Activated CD8-positive, alpha-beta memory T cell treated with anti-CD3 and anti-CD28 coated beads, Interleukin-2, amount 50 U/mL, for 24 hours (primary cell): ENCODE measurements around the gene YBEY.
A peak's percentile ranks its signal among the peaks of the same experiment; 100 is the strongest.

Experiments
- DNase-seq: peaks from one replicate; pipeline ENCODE4 v3.0.0-alpha.2; 2020; ENCODE audit errors: extremely low read depth

YBEY gene

GRCh38 chr21:46264690-46265144, 21.4 kb upstream of the YBEY start:
- no peak for DNase-seq

- DNase-seq = no peak
These were observed 20.2 kb upstream of the YBEY start for GRCh38 chr21:46265736-46266525.

DNA sequence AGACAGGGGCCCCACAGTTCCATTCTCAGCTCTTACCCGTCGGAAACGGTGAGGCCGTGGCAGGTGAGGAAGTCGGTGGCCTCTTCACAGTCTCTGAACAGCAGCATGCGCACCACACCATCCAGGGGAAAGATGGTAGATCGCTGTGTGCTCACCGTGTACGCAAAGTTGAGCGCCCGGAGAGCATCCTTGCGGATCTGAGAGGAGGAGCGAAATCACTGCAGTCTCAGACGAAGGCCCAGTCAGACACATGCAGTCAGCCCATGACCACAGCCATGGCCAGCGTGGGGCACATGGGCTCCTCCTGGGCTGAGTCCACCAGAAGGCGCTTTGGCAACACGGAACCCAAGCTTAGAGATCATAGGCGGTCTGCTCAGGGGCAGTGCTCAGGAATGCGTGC, 19.2 kb upstream of the YBEY start:
- DNase-seq = no peak

GRCh38 chr21:46268371-46268770, 17.8 kb upstream of the YBEY start:
- no peak for DNase-seq

GRCh38 chr21:46269466-46269865, 16.7 kb upstream of the YBEY start:
- no peak for DNase-seq

DNA sequence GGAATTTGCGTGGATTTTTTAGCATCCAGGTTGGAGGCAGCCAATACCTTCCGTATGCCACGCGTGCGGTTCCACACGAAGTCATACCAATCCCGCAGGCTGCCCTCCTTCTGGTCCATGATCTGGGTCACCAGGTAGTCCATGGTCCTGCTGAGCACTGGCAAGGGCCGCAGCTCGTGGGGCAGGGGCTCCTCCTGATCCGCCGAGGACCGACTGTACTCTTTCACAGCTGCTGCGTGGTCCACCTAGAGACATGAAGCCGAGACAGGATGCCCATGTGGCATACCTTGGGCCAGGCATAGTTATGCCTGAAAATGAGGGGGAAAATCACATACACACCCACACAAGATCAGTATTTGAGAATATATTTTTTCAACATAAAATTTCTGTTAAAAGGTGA, 12.8 kb upstream of the YBEY start:
- no peak for DNase-seq

DNA sequence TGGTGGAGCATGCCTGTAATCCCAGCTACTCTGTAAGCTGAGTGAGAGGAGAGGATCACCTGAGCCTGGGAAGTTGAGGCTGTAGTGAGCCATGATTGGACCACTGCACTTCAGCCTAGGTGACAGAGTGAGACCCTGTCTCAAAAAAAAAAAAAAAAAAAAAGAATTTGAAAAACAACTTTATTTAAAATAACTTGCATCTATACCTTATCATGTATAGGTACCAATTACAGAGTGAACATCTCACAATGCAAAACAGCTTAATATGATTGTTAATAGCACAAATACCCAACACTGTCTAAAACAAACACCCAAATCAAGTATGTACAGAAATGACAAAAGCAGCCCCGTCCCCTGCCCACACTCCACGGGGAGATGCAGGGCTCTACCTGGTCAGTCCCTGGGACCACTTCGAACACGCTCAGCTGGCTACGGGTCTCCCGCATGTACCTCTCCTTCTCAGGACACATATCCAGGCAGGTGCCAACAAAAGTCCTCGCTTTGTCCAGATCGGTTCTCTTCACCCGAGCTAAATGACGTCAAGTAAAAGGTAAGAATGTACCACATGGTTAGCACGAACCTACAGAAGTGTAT, 11.2 kb upstream of the YBEY start:
- DNase-seq = no peak

GRCh38 chr21:46284077-46284644, 2.0 kb upstream of the YBEY start:
- no peak for DNase-seq

- no peak for DNase-seq
These were observed 1.4 kb upstream of the YBEY start for GRCh38 chr21:46284733-46285132.

- DNase-seq = no peak
These were observed 908 bp upstream of the YBEY start, which contains the start of gene MCM3AP for GRCh38 chr21:46285206-46285661. TSS of gene MCM3AP (minus strand) at chr21:46285611. CDS start at chr21:46285286, 325 bp downstream.

DNA sequence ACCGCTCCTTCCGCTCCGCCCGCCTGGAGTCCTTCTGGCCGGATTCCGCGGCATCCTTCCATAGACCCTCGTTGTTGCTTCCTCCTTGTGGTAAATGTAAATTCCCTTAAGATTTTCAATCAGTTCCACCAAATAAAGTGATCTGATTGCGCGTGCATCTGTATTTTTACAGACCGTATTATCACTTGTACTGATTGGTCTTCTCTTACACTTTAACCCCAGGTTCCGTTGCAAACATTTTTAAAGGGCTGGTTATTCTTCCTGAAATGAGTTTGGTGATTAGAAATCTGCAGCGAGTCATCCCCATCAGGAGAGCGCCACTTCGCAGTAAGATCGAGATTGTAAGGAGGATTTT, 483 bp downstream of the YBEY start:
- no peak for DNase-seq

GRCh38 chr21:46287541-46287940, 1.4 kb downstream of the YBEY start:
- DNase-seq = no peak

DNA sequence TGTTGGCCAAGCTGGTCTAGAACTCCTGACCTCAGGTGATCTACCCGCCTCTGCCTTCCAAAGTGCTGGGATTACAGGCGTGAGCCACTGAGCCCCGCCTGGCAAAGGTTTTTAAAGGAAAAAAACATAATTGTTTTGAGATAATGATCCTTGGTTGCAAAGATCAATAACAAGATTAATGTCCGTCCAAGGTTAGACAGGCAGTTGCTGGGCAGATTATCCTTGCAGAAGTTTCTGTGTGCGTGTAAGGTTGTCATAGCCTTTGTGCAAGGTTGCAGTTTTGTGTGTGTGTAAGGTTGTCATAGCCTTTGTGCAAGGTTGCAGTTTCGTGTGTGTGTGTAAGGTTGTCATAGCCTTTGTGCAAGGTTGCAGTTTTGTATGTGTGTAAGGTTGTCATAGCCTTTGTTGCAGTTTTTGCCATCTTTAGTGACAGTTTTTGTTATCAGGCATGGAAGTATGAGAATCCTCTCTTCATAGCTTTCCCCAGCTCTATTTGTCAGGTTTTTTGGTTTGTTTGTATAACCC, 3.6 kb downstream of the YBEY start:
- DNase-seq = no peak

- DNase-seq = no peak
These were observed 5.4 kb downstream of the YBEY start for GRCh38 chr21:46291561-46291960.

- no peak for DNase-seq
These were observed 8.6 kb downstream of the YBEY start for GRCh38 chr21:46294647-46295176.

- no peak for DNase-seq
These were observed 9.1 kb downstream of the YBEY start for GRCh38 chr21:46295177-46295770.

GRCh38 chr21:46295996-46296752, 10.0 kb downstream of the YBEY start:
- DNase-seq = peak; percentile 24

DNA sequence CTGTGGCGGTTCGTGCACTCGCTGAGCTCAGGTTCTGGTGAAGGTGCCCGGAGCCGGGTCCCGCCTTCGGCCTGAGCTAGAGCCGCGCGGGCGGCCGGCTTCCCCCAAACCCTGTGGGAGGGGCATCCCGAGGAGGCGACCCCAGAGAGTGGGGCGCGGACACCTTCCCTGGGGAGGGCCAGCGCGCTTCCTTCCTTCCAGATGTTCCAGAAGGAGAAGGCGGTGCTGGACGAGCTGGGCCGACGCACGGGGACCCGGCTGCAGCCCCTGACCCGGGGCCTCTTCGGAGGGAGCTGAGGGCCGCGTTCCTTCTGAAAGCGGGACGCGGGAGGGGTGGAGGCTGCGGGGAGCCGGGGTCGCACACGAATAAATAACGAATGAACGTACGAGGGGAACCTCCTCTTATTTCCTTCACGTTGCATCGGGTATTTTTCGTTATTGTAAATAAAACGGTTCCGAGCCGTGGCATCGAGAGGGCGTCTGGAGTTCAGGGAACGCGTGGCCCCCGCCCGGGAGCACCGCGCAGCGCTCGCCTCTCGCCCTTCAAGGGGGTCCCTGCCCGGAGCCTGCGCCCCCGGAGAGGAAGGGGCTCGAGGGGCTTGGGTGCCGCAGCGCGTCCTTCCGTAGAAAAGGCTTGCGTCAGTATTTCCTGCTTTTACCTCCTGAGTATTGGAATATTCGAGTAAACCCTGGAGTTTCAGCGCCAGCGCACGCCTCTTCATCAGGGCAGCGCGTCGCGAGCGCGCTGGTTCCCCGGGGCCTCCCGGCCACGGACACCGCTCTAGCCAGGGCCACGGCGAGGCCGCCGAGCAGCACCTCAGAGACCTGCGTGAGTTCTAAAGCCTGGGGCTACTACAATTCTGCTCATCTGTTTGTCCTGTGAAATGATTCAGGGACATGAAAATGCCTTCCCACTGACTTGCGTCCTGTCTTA, 11.5 kb downstream of the YBEY start:
- no peak for DNase-seq

GRCh38 chr21:46299167-46299566, 13.0 kb downstream of the YBEY start:
- no peak for DNase-seq

DNA sequence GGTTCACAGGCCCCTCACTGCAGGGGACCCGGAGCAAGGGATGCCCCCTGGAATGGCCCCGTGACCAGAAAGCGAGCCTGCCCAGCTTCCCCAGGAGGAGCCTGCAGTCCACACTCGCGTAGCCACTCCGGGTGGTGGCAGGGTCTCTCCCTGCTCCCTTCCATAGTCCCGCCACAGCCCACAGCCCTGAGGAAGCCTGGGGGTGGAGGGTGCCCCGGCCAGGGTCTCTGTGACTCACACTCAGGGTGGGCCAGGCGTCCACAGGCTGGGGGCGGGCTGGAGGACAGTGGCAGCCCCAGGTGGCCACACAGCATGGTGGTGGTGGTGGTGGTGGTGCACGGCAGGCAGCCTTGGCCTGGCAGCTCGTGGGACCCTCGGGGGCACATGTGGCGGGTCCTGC, 15.6 kb downstream of the YBEY start:
- no peak for DNase-seq
